Osteocyte (in vitro differentiated cells): ENCODE measurements around the gene MKX. TPM values are rescaled to one million over a fixed set of nuclear protein-coding genes. Genes with fewer than 3 reads are reported as not detected.

Experiments used
- DNase-seq: peaks from one replicate; pipeline ENCODE4 v3.0.0; 2021; ENCODE audit warnings: mixed read lengths; ENCODE audit not compliant: unreplicated experiment; ENCODE audit errors: extremely low spot score
- H3K27ac Mint-ChIP-seq: one replicate; pipeline ENCODE4 v1.8.0; 2021; ENCODE audit warnings: mild to moderate bottlenecking, mixed read lengths; ENCODE audit not compliant: unreplicated experiment
- H3K27me3 Mint-ChIP-seq: one replicate; pipeline ENCODE4 v1.8.0; 2021; ENCODE audit warnings: mixed read lengths; ENCODE audit not compliant: unreplicated experiment
- H3K36me3 Mint-ChIP-seq: one replicate; pipeline ENCODE4 v1.8.0; 2021; ENCODE audit warnings: mixed read lengths; ENCODE audit not compliant: unreplicated experiment
- H3K4me1 Mint-ChIP-seq: one replicate; pipeline ENCODE4 v1.8.0; 2021; ENCODE audit warnings: mixed read lengths; ENCODE audit not compliant: unreplicated experiment
- H3K4me3 Mint-ChIP-seq: one replicate; pipeline ENCODE4 v1.8.0; 2021; ENCODE audit warnings: mild to moderate bottlenecking, moderate library complexity, mixed read lengths; ENCODE audit not compliant: unreplicated experiment
- H3K9me3 Mint-ChIP-seq: one replicate; pipeline ENCODE4 v1.8.0; 2021; ENCODE audit warnings: mixed read lengths; ENCODE audit not compliant: unreplicated experiment
- CTCF ChIP-seq: fragments of 200-600 bp; sonication (generic); IDR thresholded peaks from 2 replicates; pipeline ENCODE4 v1.5.0; 2021; ENCODE audit warnings: antibody characterized with exemption, mild to moderate bottlenecking, moderate library complexity
- total RNA-seq: library from RNA; stranded (reverse); gene quantifications from 2 replicates; pipeline ENCODE4 v1.2.1, GENCODE V29; 2021

Gene MKX
- total RNA-seq, 1 donor from 2014 or later, result 21.5 TPM

- Mint-ChIP-seq H3K9me3 (peaks cover 18% of the 10 kb centered on the region), H3K36me3 (peaks cover 2% of the 10 kb centered on the region), H3K4me1 (peaks cover 20% of the 10 kb centered on the region), H3K27me3 (no peaks in the 10 kb centered on the region), H3K27ac (peak overlapping the region; percentile 9), H3K4me3 (peak overlapping the region; percentile 16)
- DNase-seq, result no peak
- no peak for TF ChIP-seq CTCF
Measured at GRCh38 chr10:27638071-27638750, 107.4 kb downstream of the MKX start.

GRCh38 chr10:27637601-27638000, 108.0 kb downstream of the MKX start:
- Mint-ChIP-seq H3K4me3 (no peak overlapping the region), H3K4me1 (peaks cover 20% of the 10 kb centered on the region), H3K36me3 (peaks cover 2% of the 10 kb centered on the region), H3K9me3 (peaks cover 15% of the 10 kb centered on the region), H3K27me3 (peaks cover under 1% of the 10 kb centered on the region), H3K27ac (peak overlapping the region; percentile 9)
- no peak for DNase-seq
- TF ChIP-seq CTCF, result no peak

GRCh38 chr10:27636816-27637215, 108.8 kb downstream of the MKX start:
- no peak overlapping the region for H3K27ac Mint-ChIP-seq
- H3K27me3 Mint-ChIP-seq, result peaks cover 6% of the 10 kb centered on the region
- H3K4me1 Mint-ChIP-seq, result peaks cover 20% of the 10 kb centered on the region
- H3K36me3 Mint-ChIP-seq, result no peaks in the 10 kb centered on the region
- H3K4me3 Mint-ChIP-seq, result no peak overlapping the region
- no peak for DNase-seq
- H3K9me3 Mint-ChIP-seq, result peaks cover 11% of the 10 kb centered on the region
- TF ChIP-seq CTCF, result no peak

- Mint-ChIP-seq H3K4me1 (peaks cover 20% of the 10 kb centered on the region), H3K27me3 (peaks cover 12% of the 10 kb centered on the region), H3K9me3 (peaks cover 8% of the 10 kb centered on the region), H3K27ac (no peak overlapping the region), H3K36me3 (no peaks in the 10 kb centered on the region), H3K4me3 (no peak overlapping the region)
- TF ChIP-seq CTCF, result no peak
- DNase-seq, result no peak
Measured at GRCh38 chr10:27635699-27636270, 109.8 kb downstream of the MKX start.

- peaks cover 8% of the 10 kb centered on the region for H3K9me3 Mint-ChIP-seq
- no peak for TF ChIP-seq CTCF
- H3K4me1 Mint-ChIP-seq, result peaks cover 20% of the 10 kb centered on the region
- no peak for DNase-seq
- no peak overlapping the region for H3K4me3 Mint-ChIP-seq
- H3K27ac Mint-ChIP-seq, result no peak overlapping the region
- no peaks in the 10 kb centered on the region for H3K36me3 Mint-ChIP-seq
- H3K27me3 Mint-ChIP-seq, result peaks cover 16% of the 10 kb centered on the region
Measured at GRCh38 chr10:27635290-27635689, 110.3 kb downstream of the MKX start.
